Activated CD4-positive, CD25-positive, alpha-beta regulatory T cell treated with anti-CD3 and anti-CD28 coated beads, Interleukin-2, amount 50 U/mL, for 16 hours (primary cell): Measurements from ENCODE around the gene ZNF438.
"Not testable (repeated sequence)": the region's sequence is repeated elsewhere in the genome, so short reads cannot be mapped to it uniquely, and the experiment has no call there.

Source experiments
- DNase-seq: peaks from one replicate; pipeline ENCODE4 v3.0.0-alpha.2; 2020; ENCODE audit warnings: low read depth, low spot score

ZNF438 gene

DNA sequence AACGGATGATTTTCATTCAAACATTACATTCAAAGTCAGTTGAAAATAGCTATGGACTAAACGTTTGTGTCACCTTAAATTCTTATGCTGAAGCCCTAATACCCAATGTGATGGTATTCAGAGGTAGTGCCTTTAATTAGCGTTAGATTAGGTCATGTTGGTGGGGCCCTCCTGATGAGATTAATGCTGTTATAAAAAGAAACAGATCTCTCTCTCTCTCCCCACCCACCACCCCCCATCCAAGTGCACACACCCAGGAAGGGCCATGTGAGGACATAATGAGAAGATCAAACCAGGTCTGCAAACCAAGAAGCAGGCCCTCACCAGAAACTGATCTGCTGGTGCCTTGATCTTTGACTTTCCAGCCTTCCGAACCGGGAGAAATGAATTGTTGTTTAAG, 44.2 kb downstream of the ZNF438 start:
- DNase-seq = no peak

DNA sequence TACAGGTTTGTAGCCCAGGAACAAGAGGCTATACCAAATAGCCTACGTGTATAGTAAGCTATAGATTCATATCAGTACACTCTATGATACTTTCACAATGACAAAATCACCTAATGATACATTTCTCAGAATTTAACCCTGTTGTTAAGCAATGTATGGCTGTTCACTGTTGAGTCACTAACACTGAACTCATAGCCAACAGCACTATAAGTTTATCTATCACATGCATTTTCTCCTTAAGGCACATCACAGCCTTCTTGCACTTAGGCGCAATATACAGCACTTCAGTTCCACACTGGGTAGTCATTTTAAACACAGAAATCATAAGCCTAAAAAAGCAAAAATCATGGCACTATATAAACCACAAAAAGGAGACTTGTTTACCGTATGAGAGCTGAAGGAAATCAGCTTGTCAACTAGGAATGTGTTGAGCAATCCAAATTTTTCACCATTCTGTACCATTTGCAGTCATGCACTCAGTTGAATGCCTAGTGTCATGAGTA, 45.6 kb downstream of the ZNF438 start:
- DNase-seq = no peak

DNA sequence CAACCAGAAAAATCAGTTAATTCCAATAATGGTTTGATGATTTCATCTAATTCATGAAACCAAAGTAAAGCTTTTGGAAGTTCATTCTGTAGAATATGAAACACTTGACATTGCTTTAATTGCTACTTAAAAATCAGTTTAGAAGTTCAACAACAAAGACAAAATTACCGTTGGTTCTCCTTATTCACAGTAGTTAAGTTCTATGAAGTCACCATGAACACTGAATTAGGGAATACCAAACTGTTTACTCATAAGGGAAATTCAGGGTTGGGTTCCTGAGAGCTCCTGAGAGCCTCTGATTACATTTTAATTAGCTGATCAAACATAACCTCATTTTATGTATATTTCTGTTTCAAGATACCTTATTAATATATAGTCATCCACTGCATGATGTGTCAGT, 46.2 kb downstream of the ZNF438 start:
- no peak for DNase-seq

DNA sequence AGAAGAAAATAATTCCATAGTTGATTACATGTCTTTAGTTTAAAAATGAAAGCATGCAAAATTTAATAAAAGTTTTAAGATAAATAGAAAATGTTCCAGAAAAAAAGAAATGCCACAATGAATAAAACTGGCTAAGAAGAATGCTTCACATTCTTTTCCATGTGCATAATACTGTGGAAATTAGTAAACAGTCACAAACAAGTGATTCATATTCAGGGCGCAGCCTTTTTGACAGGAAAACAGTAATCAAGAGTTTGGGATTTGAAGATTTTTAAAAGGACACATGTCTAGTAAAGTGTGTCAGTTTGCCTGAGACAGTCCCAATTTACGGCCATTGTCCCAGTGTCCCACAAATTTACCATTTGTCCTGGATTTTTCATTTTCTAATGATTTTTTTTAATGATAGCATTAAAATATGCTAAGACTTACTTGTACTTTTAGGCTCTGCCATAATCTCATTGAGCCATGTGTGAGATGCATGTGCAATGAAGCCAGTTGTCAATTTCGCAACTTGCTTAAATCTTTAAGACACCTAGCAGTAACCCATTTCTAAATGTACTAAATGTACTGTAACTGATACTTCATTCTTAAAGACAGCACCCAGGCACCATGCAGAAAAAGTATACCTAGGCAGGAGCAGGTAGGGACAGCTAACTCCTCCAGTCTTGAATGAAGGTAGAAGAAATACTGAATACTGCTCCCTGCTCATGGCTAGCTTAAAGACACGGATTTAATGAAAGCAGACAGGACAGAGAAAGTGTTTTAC, 46.9 kb downstream of the ZNF438 start:
- DNase-seq = no peak

DNA sequence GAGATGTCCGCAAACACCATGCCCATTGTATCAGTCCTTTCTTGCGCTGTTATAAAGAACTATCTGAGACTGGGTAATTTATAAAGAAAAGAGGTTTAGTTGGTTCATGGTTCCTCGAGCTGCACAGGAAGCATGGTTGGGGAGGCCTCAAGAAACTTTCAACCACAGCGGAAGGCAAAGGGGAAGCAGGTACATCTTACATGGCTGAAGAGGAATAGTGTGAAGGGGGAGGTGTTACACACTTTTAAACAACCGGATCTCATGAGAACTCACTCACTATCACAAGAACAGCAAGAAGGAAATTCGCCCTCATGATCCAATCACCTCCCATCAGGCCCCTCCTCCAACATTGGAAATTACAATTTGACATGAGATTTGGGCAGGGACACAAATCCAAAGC, 48.5 kb downstream of the ZNF438 start:
- DNase-seq = not testable (repeated sequence)

DNA sequence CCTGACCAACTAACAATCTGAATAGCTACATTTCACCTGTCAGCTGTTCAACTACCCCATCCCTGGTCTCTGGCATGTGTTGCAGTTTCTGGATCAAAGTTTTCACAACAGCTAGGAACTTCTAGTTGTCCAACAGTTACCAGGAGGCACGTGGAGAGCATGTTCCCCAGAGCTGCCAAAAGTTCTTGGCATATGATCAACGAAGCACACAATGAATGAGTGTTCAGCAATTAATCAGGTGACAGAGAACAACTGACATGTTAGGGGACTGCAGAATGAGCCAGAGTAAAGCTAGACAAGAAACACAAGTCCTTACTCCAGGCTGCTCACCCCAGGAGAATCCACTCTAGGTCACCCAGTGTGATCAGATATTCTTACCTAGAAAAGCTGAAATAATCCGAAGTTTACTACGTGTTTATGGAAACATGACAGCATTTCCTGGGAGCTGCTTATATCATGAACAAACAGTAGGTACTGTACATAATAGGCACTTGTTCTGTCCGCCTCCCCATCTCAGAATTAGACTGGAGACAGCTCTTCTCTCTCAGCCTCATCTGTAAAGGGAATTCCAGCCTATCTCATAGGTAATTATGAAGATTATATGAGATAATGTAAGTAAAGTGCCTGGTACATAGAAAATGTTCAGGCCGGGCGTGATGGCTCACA, 50.6 kb downstream of the ZNF438 start:
- DNase-seq = no peak

DNA sequence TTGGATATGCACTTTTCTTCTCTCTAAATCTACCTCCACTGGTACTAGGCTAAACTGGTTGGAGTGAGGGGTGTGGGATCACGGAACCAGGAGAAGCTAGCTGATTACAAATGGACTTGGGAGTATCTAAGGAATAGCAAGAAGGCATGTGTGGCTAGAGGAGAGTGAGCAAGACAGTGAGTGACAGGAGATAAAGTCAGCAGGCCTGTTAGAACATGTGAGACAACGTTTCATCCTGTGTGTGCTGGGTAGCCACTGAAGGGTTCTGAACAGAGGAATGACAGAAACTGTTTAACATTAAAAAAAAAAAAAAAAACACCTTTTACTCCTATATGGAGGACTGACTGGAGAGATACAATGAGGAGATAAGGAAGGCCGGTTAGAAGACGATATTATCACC, 51.7 kb downstream of the ZNF438 start:
- DNase-seq = no peak

DNA sequence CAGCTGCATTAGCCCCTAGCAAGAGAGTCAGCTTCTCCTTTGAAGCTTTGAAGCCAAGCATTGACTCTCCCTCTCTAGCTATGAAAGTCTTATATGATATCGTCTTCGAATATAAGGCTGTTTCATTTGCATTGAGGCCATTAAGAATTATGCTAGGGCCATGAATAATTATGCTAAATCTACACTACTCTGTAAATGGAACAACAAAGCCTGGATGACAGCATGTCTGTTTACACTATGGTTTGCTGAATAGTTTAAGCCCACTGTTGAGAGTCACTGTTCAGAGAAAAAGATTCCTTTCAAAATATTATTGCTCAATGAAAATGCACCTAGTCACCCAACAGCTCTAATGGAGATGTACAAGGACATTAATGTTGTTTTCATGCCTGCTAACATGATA, 52.8 kb downstream of the ZNF438 start:
- no peak for DNase-seq

DNA sequence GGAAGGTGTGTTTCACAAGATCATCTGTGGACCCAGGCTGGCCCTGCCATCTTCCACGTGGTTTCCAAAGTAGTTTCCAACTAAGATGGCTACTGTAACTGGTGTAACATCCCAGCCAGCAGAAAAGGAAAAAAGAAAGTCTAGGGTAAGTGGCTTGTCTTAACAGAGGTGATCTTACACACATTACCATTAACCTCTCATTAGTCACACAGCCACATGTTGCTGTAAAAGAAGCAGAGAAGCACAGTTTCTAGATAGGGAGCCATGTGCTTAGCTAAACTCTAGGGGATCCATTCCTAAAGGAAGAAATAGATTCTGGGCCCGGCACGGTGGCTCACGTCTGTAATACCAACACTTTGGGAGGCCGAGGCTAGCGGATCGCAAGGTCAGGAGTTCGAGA, 54.3 kb downstream of the ZNF438 start:
- DNase-seq = no peak

DNA sequence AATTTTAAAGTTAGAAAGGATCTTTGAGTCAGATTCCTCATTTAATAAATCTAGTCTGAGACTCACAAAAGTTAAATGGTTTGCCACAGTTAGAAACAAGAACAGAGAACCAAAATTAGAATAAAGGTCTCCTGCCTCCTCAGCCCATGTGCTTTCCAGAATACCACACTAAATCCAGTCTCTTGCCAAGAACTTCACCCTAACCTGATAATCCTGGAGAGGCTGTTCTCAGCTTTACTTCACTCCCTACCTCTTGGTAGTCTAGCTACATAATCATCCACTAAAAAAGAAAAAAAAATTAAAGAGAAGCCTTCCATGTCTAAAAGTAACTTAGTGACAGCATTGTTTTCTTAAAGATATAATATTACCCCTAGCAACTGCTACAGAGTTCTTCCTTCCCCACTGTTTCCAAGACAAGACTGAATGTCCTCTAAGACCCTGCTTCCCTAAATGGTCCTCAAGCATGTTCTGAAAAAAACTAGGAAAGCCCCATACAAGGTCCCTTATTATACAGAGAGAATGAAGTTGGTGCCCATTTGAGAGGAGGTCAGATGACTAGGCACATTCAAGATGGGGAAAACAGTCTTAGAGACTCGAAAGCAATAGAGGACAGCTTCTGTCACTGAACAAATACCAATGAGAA, 56.8 kb downstream of the ZNF438 start:
- no peak for DNase-seq

DNA sequence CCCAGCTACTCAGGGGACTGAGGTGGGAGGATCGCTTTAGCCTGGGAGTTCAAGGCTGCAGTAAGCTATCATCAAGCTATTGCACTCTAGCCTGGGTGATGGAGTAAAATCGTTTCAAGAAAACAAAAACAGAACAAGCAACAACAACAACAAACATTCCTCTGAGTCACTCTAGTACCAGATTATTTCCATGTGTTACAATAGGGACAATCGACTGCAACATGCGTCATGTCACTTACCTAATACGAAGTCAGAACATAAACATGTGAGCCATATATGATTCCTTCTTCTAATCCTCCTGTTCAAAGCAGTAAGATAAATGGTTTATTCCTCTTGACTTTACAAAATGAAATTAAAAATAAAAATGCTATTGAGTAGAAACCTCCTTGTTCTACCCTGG, 57.3 kb downstream of the ZNF438 start:
- DNase-seq = no peak

DNA sequence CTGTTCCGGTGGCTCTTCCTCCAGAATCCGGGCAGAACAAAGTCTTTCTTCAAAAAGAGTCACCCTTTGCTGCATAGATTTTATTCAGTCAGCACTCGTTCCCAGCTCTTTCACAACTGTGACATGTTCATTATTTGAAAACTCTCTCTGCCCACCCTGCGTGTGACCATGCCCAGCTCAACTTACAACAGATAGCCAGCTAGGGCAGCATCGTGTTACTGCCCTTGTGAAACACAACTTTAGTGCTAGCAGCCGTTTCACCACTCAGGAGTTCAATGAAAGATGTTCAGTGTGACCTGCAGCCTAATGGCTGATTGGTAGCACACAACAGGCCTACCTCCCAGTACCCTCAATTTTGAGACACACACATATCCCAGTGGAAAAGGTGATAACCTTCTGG, 57.9 kb downstream of the ZNF438 start:
- no peak for DNase-seq

DNA sequence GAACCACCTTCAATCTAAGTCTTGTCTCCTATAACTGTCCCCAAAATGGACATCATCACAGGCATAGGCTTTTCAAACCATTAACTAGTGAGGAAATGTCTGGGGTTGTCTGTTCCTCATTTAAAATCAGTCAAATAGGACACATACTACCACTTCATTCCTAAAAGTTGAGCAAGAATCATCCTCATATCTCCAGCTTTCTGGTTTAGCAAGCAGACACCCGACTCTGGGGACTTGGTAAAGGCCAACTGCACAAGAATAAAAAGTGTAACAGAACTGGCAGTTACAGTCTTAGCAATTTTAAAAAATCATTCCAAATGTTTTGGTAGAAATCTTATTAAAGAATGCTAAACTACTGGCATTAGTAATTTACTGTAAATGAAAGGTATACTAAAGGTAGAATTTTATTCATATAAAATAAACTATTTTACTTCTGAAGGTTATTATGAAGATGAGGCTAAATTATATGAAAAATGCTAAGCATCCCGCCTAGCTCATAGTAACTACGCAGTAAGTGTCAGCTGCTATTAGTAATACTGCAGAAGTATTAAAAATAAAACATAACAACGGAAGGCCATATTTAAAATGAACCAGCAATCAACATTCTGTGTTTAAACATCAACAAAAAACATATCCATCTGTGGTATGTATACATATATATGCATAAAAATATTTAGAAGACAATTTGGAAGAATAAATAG, 60.8 kb downstream of the ZNF438 start:
- DNase-seq = no peak

DNA sequence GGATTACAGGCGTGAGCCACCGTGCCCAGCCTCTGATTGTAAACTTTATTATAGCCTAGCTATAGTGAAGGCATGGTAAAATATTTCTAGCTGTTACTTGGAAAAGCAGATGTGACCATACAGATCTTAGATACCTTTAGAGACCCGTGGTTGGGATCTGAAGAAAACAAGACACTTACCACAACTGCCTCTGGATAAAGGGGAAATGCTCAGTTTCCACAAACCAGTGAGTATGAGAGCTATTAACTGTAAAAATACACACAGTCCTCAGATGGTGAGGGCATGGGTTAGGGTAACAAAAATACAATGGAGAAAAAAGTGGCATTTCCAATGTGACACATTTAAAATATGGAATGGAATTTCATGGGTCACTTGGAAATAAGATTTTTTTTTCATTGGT, 63.0 kb downstream of the ZNF438 start:
- no peak for DNase-seq

DNA sequence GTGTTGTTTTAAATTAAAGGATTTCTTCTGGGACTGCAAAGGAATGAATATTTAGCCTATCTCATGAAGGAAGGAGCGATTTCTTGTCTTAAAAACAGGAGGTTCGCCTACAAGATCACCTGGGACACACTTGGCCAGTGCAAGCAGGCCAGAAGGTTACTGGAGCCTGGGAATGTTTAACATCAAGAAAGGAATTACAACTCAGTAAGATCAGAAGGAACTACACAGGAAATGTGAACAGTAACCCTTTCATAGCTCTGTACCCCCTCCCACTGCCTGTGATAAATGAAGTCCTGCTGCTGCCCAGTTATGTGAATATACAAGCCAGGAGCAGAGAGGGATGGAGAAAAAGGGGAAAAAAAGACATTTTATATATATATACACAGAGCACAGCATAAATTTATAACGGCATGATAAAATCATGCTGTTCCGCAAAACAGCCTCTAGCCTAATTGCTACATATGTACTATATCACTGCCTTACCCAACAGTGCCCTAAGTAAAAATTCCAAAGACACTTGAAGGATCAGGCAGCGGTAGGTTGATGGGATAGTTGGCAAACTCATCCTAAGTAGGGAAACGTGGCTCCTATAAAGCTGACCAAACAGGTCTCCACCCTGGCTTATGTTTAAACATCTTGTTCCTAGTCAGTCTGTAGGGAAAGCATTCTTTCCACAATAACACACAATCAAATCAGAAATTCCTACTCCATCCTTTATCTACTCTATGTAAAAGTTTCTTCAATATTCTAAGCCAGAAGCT, 63.8 kb downstream of the ZNF438 start:
- no peak for DNase-seq

DNA sequence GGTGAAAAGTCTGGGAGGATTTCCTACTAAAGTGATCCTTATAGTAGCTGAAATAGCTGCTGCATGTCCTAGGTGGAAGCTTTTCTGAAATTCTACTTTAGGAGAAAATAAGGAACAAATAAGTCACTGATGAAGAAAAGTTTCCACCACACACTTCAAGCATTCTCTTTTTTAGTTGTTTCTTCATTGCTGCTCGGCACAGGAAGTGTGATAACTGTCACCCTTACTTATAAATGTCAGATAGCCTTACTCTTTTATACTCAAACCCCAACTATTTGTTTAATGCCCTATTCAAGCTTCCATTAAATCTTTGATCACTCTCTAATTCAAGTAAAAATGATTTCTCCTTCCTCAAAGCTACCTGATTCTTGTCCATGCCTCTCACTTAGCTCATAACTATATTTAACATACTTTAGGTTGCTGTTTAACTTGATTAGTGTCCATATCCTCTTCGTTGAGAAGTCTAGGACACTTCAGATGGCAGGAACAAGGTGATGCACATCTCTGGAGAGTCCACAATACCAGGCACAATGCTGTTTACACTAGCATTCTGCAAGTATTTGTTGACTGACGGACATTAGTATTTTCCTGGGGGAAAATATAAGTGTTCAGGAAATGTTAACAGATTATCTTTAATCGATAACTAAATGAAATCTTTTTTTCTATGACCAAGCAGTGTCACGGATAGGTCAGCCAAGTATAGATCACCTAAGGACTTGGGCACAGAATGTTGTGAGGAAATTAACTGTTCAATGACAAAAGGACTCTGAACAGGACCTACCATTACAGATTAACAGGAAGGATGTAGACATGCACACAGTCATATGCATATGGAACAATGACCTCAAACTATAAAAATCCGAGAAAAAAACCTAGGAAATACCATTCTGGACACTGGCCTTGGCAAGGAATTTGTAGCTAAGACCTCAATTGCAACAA, 67.4 kb downstream of the ZNF438 start:
- no peak for DNase-seq

DNA sequence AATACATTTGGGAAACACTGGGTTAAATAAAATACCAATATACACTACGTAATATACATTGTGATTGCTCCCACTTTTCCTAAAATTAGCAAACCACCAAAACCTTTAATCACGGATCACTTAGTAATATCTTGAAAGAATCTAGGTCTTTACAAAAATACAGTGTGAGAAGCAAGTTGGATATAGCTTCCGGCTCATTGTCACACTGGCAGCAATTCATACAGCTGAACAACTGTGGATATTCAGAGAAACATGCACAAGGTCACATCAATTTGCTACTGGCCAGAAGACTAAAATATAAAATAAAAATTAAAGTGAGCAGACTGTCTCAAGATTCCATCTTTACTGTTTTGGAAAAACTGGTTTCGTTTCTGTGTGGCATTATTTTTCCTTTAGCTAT, 69.1 kb downstream of the ZNF438 start:
- no peak for DNase-seq

DNA sequence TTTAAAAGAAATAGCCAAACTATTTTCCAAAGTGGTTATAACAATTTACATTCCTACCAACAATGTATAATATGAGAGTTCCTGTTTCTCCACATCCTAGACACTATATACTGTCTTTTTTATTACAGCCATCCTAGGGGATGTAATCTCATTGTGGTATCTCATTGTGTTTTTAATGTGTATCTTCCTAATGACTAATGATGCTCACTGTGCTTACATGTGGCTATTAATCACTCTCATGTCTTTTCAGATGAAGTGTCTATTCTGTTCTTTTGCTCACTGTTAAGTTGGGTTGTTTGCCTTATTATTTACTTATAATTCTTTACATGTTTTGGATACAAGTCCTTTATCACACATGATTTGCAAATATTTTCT, 71.8 kb downstream of the ZNF438 start:
- no peak for DNase-seq

DNA sequence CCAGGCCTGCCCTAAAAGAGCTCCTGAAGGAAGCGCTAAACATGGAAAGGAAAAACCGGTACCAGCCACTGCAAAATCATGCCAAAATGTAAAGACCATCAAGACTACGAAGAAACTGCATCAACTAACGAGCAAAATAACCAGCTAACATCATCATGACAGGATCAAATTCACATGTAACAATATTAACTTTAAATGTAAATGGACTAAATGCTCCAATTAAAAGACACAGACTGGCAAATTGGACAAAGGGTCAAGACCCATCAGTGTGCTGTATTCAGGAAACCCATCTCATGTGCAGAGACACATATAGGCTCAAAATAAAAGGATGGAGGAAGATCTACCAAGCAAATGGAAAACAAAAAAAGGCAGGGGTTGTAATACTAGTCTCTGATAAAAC, 82.4 kb downstream of the ZNF438 start:
- not testable (repeated sequence) for DNase-seq

DNA sequence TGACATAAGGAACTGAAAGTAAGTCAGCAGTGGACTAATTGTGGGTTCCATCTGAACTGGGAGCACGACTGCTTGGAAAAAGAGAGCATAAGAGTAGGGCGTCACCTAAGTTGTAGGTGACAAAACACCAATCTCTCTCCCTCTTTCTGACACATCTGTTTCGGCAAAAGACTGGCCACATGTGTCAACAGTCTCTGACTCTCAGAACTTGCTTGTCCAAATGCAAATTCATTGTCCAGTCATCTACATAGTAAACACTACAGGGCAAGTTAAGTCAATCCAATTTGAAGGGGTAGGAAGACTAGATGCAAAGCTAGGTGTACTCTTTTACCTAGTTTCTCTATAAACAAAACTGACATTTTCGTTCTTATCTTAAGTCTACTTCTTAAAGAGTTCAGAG, 87.7 kb downstream of the ZNF438 start:
- DNase-seq = no peak
